Spinal cord (tissue), 10 donors: ENCODE measurements around the gene CNTN2. TPM values are rescaled to one million over a fixed set of nuclear protein-coding genes. Genes with fewer than 3 reads are reported as not detected.

Experiments
- DNase-seq, 6 donors: peaks; one replicate each; pipeline versions ENCODE4 v3.0.0 to v3.0.0-alpha.2; 2013 to 2015; ENCODE audit warnings: low spot score in 6 of 6, low read depth in 4 of 6
- H3K27ac ChIP-seq: one replicate; pipeline ENCODE4 v1.5.1; 2013; ENCODE audit warnings: low read depth, low read length, control low read depth
- H3K27me3 ChIP-seq: one replicate; pipeline ENCODE4 v1.6.1; 2013; ENCODE audit warnings: low read length; ENCODE audit not compliant: control insufficient read depth, insufficient read depth
- H3K36me3 ChIP-seq: one replicate; pipeline ENCODE4 v1.6.1; 2013; ENCODE audit warnings: low read length; ENCODE audit not compliant: control insufficient read depth, insufficient read depth
- H3K4me1 ChIP-seq: one replicate; pipeline ENCODE4 v1.6.1; 2013; ENCODE audit warnings: low read length; ENCODE audit not compliant: control insufficient read depth, insufficient read depth
- H3K4me3 ChIP-seq: one replicate; pipeline ENCODE4 v1.5.1; 2013; ENCODE audit warnings: low read depth, low read length, control low read depth
- H3K9me3 ChIP-seq: one replicate; pipeline ENCODE4 v1.6.1; 2013; ENCODE audit warnings: low read length; ENCODE audit not compliant: control insufficient read depth, insufficient read depth
- WGBS: methylation state at CpG from one replicate; pipeline ENCODE4 v1.1.5; 2013; ENCODE audit warnings: missing lambda C conversion rate; ENCODE audit not compliant: insufficient coverage; 5-methylcytosine and 5-hydroxymethylcytosine counted together
- polyA plus RNA-seq, 2 donors: library from polyadenylated mRNA; unstranded; fragments of 120-200 nt; gene quantifications; one replicate each; pipeline ENCODE4 v1.2.1, GENCODE V29; 2013; ENCODE audit not compliant: insufficient read length in 2 of 2
- total RNA-seq, 2 donors: library from RNA; depleted of rRNA in 1 of 2; stranded (reverse); fragments of 120-200 nt in 1 of 2; fragments of >200 nt in 1 of 2; gene quantifications; one replicate each; pipeline versions ENCODE4 v1.2.3 to v1.2.4, GENCODE V29; 2013 to 2014
- donor health status: healthy.

CNTN2 gene
- total and polyA plus RNA-seq, 4 donors: 16.1 to 48.3 (median 41.3) TPM

- 100% methylated on average over 1 of the region's 4 CpGs for WGBS
- no peak for DNase-seq
- no peaks in the 10 kb centered on the region for H3K9me3 ChIP-seq
- H3K27ac ChIP-seq: no peak overlapping the region
- peaks cover 6% of the 10 kb centered on the region for H3K4me1 ChIP-seq
- H3K4me3 ChIP-seq: no peak overlapping the region
- peaks cover 60% of the 10 kb centered on the region for H3K36me3 ChIP-seq
- no peaks in the 10 kb centered on the region for H3K27me3 ChIP-seq
Measured at GRCh38 chr1:205068001-205068400, 25.0 kb downstream of the CNTN2 start.

GRCh38 chr1:205068457-205069040 lies 25.5 kb downstream of the CNTN2 start:
- peak in 1 of 6 donors; percentile 43 for DNase-seq
- Histone ChIP-seq H3K27me3 (no peaks in the 10 kb centered on the region), H3K27ac (no peak overlapping the region), H3K9me3 (no peaks in the 10 kb centered on the region), H3K4me3 (no peak overlapping the region), H3K36me3 (peaks cover 65% of the 10 kb centered on the region), H3K4me1 (peaks cover 6% of the 10 kb centered on the region)
- WGBS: 63% methylated on average over 1 of the region's 2 CpGs

GRCh38 chr1:205069371-205070125 lies 26.5 kb downstream of the CNTN2 start:
- no peaks in the 10 kb centered on the region for H3K27me3 ChIP-seq
- H3K36me3 ChIP-seq: peaks cover 66% of the 10 kb centered on the region
- no peak overlapping the region for H3K27ac ChIP-seq
- 89% methylated on average over 41 of the region's 42 CpGs for WGBS
- no peak overlapping the region for H3K4me3 ChIP-seq
- peaks cover 6% of the 10 kb centered on the region for H3K4me1 ChIP-seq
- DNase-seq: no peak
- H3K9me3 ChIP-seq: no peaks in the 10 kb centered on the region

GRCh38 chr1:205071028-205071409 lies 28.0 kb downstream of the CNTN2 start:
- Histone ChIP-seq H3K36me3 (peaks cover 53% of the 10 kb centered on the region), H3K4me3 (no peak overlapping the region), H3K27ac (no peak overlapping the region), H3K9me3 (no peaks in the 10 kb centered on the region), H3K4me1 (peaks cover 6% of the 10 kb centered on the region), H3K27me3 (no peaks in the 10 kb centered on the region)
- 100% methylated on average over 2 of the region's 2 CpGs for WGBS
- no peak for DNase-seq

- no peak overlapping the region for H3K27ac ChIP-seq
- H3K9me3 ChIP-seq: no peaks in the 10 kb centered on the region
Measured at GRCh38 chr1:205071801-205072200, 28.8 kb downstream of the CNTN2 start.

GRCh38 chr1:205072286-205072685 lies 29.3 kb downstream of the CNTN2 start:
- Histone ChIP-seq H3K9me3 (no peaks in the 10 kb centered on the region), H3K4me1 (peaks cover 7% of the 10 kb centered on the region), H3K36me3 (peaks cover 43% of the 10 kb centered on the region), H3K27ac (no peak overlapping the region), H3K4me3 (no peak overlapping the region), H3K27me3 (no peaks in the 10 kb centered on the region)
- 93% methylated on average over 4 of the region's 9 CpGs for WGBS
- no peak for DNase-seq

More at GRCh38 chr1:205071801-205072200, 28.8 kb downstream of the CNTN2 start:
- H3K4me3 ChIP-seq: no peak overlapping the region
- H3K36me3 ChIP-seq: peaks cover 47% of the 10 kb centered on the region
- no peaks in the 10 kb centered on the region for H3K27me3 ChIP-seq
- H3K4me1 ChIP-seq: peaks cover 6% of the 10 kb centered on the region
- WGBS: 53% methylated on average over 8 of the region's 12 CpGs
- DNase-seq: no peak

- H3K27ac ChIP-seq: no peak overlapping the region
- no peak for DNase-seq
- H3K9me3 ChIP-seq: no peaks in the 10 kb centered on the region
- peaks cover 8% of the 10 kb centered on the region for H3K4me1 ChIP-seq
- H3K4me3 ChIP-seq: no peak overlapping the region
- no peaks in the 10 kb centered on the region for H3K27me3 ChIP-seq
- peaks cover 40% of the 10 kb centered on the region for H3K36me3 ChIP-seq
- 97% methylated on average over 8 of the region's 8 CpGs for WGBS
Measured at GRCh38 chr1:205072881-205073280, 29.9 kb downstream of the CNTN2 start.

GRCh38 chr1:205073511-205073910 lies 30.5 kb downstream of the CNTN2 start:
- Histone ChIP-seq H3K27ac (no peak overlapping the region), H3K4me1 (peaks cover 8% of the 10 kb centered on the region), H3K4me3 (no peak overlapping the region), H3K9me3 (no peaks in the 10 kb centered on the region), H3K36me3 (peaks cover 37% of the 10 kb centered on the region), H3K27me3 (no peaks in the 10 kb centered on the region)
- WGBS: 80% methylated on average over 6 of the region's 12 CpGs
- DNase-seq: no peak

- DNase-seq: no peak
- WGBS: 88% methylated on average over 11 of the region's 11 CpGs
- Histone ChIP-seq H3K4me1 (peaks cover 8% of the 10 kb centered on the region), H3K9me3 (no peaks in the 10 kb centered on the region), H3K27ac (no peak overlapping the region), H3K4me3 (no peak overlapping the region), H3K27me3 (no peaks in the 10 kb centered on the region), H3K36me3 (peaks cover 37% of the 10 kb centered on the region)
Measured at GRCh38 chr1:205074084-205074483, 31.1 kb downstream of the CNTN2 start.

- no peaks in the 10 kb centered on the region for H3K9me3 ChIP-seq
- H3K4me3 ChIP-seq: no peak overlapping the region
- peaks cover 8% of the 10 kb centered on the region for H3K4me1 ChIP-seq
- H3K27ac ChIP-seq: no peak overlapping the region
- DNase-seq: no peak
- H3K27me3 ChIP-seq: no peaks in the 10 kb centered on the region
- 97% methylated on average over 5 of the region's 7 CpGs for WGBS
- H3K36me3 ChIP-seq: peaks cover 33% of the 10 kb centered on the region
Measured at GRCh38 chr1:205074513-205074912, 31.5 kb downstream of the CNTN2 start.
